SK-N-SH (cell line): ENCODE data around the gene TWSG1. TPM values are rescaled to one million over a fixed set of nuclear protein-coding genes. Genes with fewer than 3 reads are reported as not detected.

ENCODE experiments used
- CTCF ChIA-PET: fragments of 300-600, 350-600 bp; formaldehyde crosslinking; extraction: SDS; loops from one replicate; lab custom pipeline; 2021; lab: Yijun Ruan, JAX
- POLR2A ChIA-PET: fragments of 350-600 bp; sonication (Branson Sonifier 250); formaldehyde crosslinking; extraction: SDS; loops from one replicate; lab custom pipeline; 2020; ENCODE audit warnings: antibody characterized with exemption, inconsistent platforms; lab: Yijun Ruan, JAX
- DNase-seq: peaks from one replicate; pipeline ENCODE4 v3.0.0; 2012
- H2AFZ ChIP-seq: fragments of 200-600 bp; sonication (generic); 2 replicates; pipeline ENCODE4 v1.8.1; 2016; ENCODE audit warnings: antibody characterized with exemption, mild to moderate bottlenecking, low read depth
- H3F3A ChIP-seq: fragments of 200-600 bp; sonication (generic); replicated peaks from 2 replicates; pipeline ENCODE3; 2016; ENCODE audit warnings: antibody characterized with exemption, mild to moderate bottlenecking; ENCODE audit not compliant: insufficient read depth
- H3K27ac ChIP-seq, 2 experiments: fragments of 200-500 bp in 1 of 2; fragments of 200-600 bp in 1 of 2; sonication (Bioruptor generic) in 1 of 2; sonication (generic), shearing (Covaris generic) in 1 of 2; 2 replicates each; pipeline versions ENCODE4 v1.5.1 to v1.6.1; 2014 to 2016; ENCODE audit warnings: low read depth in 2 of 2, inconsistent platforms in 1 of 2, low read length in 1 of 2, mild to moderate bottlenecking in 1 of 2, mixed read lengths in 1 of 2
- H3K27me3 ChIP-seq: fragments of 200-600 bp; sonication (generic), shearing (Covaris generic); 2 replicates; pipeline ENCODE4 v1.6.1; 2016; ENCODE audit warnings: mixed run types; ENCODE audit not compliant: insufficient read depth
- H3K36me3 ChIP-seq, 2 experiments: fragments of 200-500 bp in 1 of 2; fragments of 200-600 bp in 1 of 2; sonication (Bioruptor generic) in 1 of 2; sonication (generic) in 1 of 2; replicated peaks in 1 of 2; 2 replicates each; pipeline versions ENCODE3 to v1.5.1; 2014 to 2016; ENCODE audit warnings: low read length in 1 of 2, mild to moderate bottlenecking in 1 of 2; ENCODE audit not compliant: insufficient read depth in 2 of 2, control insufficient read depth in 1 of 2
- H3K4me1 ChIP-seq, 2 experiments: fragments of 200-500 bp in 1 of 2; fragments of 200-600 bp in 1 of 2; sonication (Bioruptor generic) in 1 of 2; sonication (generic), shearing (Covaris generic) in 1 of 2; 2 replicates each; pipeline versions ENCODE4 v1.5.1 to v1.6.1; 2014 to 2016; ENCODE audit warnings: low read depth in 1 of 2, low read length in 1 of 2, mixed run types in 1 of 2; ENCODE audit not compliant: insufficient read depth in 2 of 2, control insufficient read depth in 1 of 2
- H3K4me2 ChIP-seq: fragments of 200-600 bp; sonication (generic), shearing (Covaris generic); 2 replicates; pipeline ENCODE4 v1.6.1; 2017; ENCODE audit warnings: mixed run types
- H3K4me3 ChIP-seq, 2 experiments: fragments of 200-500 bp in 1 of 2; fragments of 200-600 bp in 1 of 2; sonication (Bioruptor generic) in 1 of 2; sonication (generic), shearing (Covaris generic) in 1 of 2; 2 replicates each; pipeline versions ENCODE4 v1.5.1 to v1.8.1; 2014 to 2016; ENCODE audit warnings: low read depth in 2 of 2, inconsistent platforms in 1 of 2, low read length in 1 of 2, mild to moderate bottlenecking in 1 of 2, mixed read lengths in 1 of 2, moderate library complexity in 1 of 2
- H3K79me2 ChIP-seq: fragments of 200-600 bp; sonication (generic); 2 replicates; pipeline ENCODE4 v1.8.1; 2017; ENCODE audit warnings: mild to moderate bottlenecking; ENCODE audit not compliant: insufficient read depth
- H3K9ac ChIP-seq: fragments of 200-600 bp; sonication (generic); 2 replicates; pipeline ENCODE4 v1.6.1; 2017; ENCODE audit warnings: mixed run types
- H3K9me2 ChIP-seq: fragments of 200-600 bp; sonication (generic); 2 replicates; pipeline ENCODE4 v1.6.1; 2017; ENCODE audit warnings: mixed run types
- H3K9me3 ChIP-seq: fragments of 200-600 bp; sonication (generic); 2 replicates; pipeline ENCODE4 v1.6.1; 2017; ENCODE audit warnings: mixed run types, mild to moderate bottlenecking, moderate library complexity
- H4K20me1 ChIP-seq: fragments of 200-600 bp; sonication (generic); 2 replicates; pipeline ENCODE4 v1.6.1; 2017; ENCODE audit warnings: mild to moderate bottlenecking, mixed run types; ENCODE audit not compliant: insufficient read depth
- FOXM1 ChIP-seq: IDR thresholded peaks from 2 replicates; pipeline ENCODE4 v1.4.0; 2012; ENCODE audit warnings: low read depth, mild to moderate bottlenecking
- MXI1 ChIP-seq: IDR thresholded peaks from 2 replicates; pipeline ENCODE4 v1.6.1; 2012; ENCODE audit warnings: mild to moderate bottlenecking, low read depth, low read length, improper control_type of control experiment
- PBX3 ChIP-seq: IDR thresholded peaks from 2 replicates; pipeline ENCODE4; 2012
- POLR2AphosphoS5 ChIP-seq: IDR thresholded peaks from 2 replicates; pipeline ENCODE4 v1.6.1; 2012; ENCODE audit warnings: low read depth, low read length
- RAD21 ChIP-seq: IDR thresholded peaks from 2 replicates; pipeline ENCODE4 v1.6.1; 2012; ENCODE audit warnings: mild to moderate bottlenecking, low read length
- RXRA ChIP-seq: IDR thresholded peaks from 2 replicates; pipeline ENCODE4 v1.4.0; 2012; ENCODE audit warnings: low read depth, mild to moderate bottlenecking, borderline replicate concordance
- ZBTB33 ChIP-seq: IDR thresholded peaks from 2 replicates; pipeline ENCODE4 v1.4.0; 2012; ENCODE audit warnings: low read depth, borderline replicate concordance
- WGBS: methylation state at CpG from one replicate; pipeline ENCODE4 v1.1.6; 2017; ENCODE audit warnings: low lambda C conversion rate; 5-methylcytosine and 5-hydroxymethylcytosine counted together
- polyA plus RNA-seq, 3 experiments: library from polyadenylated mRNA; depleted of rRNA; stranded (reverse); fragments of >200 nt; gene quantifications; 2 replicates each; pipeline ENCODE4 v1.2.3, GENCODE V29; 2012
- TF ChIP-seq, protein P1 (sequence below): fragments of 200-600 bp; sonication (generic); IDR thresholded peaks from 2 replicates; pipeline ENCODE4 v1.6.1; 2017; ENCODE audit warnings: antibody characterized with exemption, mild to moderate bottlenecking, moderate library complexity
- TF ChIP-seq, protein P2 (sequence below): IDR thresholded peaks from 2 replicates; pipeline ENCODE4 v1.6.1; 2012; ENCODE audit warnings: mild to moderate bottlenecking, low read depth, low read length, moderate library complexity

Gene TWSG1
- polyA plus RNA-seq, 1 of the 3 experiments (the other 2 are of a cell fraction) = 44.0 TPM

- no peak overlapping the region for H2AFZ ChIP-seq
- POLR2A ChIA-PET = no interaction called here
- H3K27ac ChIP-seq = no peak overlapping the region
- CTCF ChIA-PET = interaction anchor here (1.4 kb wide), 1 partner anchor 263 kb away, joined by 4 read pairs; no protein-coding TSS in a partner anchor
- no peaks in the 10 kb centered on the region for H4K20me1 ChIP-seq
- TF ChIP-seq MXI1 (no peak), RAD21 (no peak), FOXM1 (no peak), POLR2AphosphoS5 (no peak), ZBTB33 (no peak)
- TF ChIP-seq, protein P1, sequence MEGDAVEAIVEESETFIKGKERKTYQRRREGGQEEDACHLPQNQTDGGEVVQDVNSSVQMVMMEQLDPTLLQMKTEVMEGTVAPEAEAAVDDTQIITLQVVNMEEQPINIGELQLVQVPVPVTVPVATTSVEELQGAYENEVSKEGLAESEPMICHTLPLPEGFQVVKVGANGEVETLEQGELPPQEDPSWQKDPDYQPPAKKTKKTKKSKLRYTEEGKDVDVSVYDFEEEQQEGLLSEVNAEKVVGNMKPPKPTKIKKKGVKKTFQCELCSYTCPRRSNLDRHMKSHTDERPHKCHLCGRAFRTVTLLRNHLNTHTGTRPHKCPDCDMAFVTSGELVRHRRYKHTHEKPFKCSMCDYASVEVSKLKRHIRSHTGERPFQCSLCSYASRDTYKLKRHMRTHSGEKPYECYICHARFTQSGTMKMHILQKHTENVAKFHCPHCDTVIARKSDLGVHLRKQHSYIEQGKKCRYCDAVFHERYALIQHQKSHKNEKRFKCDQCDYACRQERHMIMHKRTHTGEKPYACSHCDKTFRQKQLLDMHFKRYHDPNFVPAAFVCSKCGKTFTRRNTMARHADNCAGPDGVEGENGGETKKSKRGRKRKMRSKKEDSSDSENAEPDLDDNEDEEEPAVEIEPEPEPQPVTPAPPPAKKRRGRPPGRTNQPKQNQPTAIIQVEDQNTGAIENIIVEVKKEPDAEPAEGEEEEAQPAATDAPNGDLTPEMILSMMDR = no peak
- TF ChIP-seq, protein P2, sequence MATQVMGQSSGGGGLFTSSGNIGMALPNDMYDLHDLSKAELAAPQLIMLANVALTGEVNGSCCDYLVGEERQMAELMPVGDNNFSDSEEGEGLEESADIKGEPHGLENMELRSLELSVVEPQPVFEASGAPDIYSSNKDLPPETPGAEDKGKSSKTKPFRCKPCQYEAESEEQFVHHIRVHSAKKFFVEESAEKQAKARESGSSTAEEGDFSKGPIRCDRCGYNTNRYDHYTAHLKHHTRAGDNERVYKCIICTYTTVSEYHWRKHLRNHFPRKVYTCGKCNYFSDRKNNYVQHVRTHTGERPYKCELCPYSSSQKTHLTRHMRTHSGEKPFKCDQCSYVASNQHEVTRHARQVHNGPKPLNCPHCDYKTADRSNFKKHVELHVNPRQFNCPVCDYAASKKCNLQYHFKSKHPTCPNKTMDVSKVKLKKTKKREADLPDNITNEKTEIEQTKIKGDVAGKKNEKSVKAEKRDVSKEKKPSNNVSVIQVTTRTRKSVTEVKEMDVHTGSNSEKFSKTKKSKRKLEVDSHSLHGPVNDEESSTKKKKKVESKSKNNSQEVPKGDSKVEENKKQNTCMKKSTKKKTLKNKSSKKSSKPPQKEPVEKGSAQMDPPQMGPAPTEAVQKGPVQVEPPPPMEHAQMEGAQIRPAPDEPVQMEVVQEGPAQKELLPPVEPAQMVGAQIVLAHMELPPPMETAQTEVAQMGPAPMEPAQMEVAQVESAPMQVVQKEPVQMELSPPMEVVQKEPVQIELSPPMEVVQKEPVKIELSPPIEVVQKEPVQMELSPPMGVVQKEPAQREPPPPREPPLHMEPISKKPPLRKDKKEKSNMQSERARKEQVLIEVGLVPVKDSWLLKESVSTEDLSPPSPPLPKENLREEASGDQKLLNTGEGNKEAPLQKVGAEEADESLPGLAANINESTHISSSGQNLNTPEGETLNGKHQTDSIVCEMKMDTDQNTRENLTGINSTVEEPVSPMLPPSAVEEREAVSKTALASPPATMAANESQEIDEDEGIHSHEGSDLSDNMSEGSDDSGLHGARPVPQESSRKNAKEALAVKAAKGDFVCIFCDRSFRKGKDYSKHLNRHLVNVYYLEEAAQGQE = no peak
- H3K36me3 ChIP-seq = peaks cover 13 to 19% of the 10 kb centered on the region in 2 experiments
- no peak for DNase-seq
- H3K4me3 ChIP-seq = no peak overlapping the region
- H3K79me2 ChIP-seq = peaks cover 41% of the 10 kb centered on the region
- no peak overlapping the region for H3K9ac ChIP-seq
- H3F3A ChIP-seq = peaks cover 11% of the 10 kb centered on the region
- no peaks in the 10 kb centered on the region for H3K27me3 ChIP-seq
- H3K4me1 ChIP-seq = peaks cover 0 to 11% of the 10 kb centered on the region in 2 experiments; a peak in 2 of 4 replicates
- H3K9me2 ChIP-seq = no peaks in the 10 kb centered on the region
- no peaks in the 10 kb centered on the region for H3K9me3 ChIP-seq
- no peak overlapping the region for H3K4me2 ChIP-seq
Measured at GRCh38 chr18:9336827-9337226, 2.3 kb downstream of the TWSG1 start.

- no peaks in the 10 kb centered on the region for H3K9me2 ChIP-seq
- CTCF ChIA-PET = interaction anchor here (1.1 to 1.2 kb wide), 2 partner anchors 12 to 265 kb away, joined by 3 read pairs; no protein-coding TSS in a partner anchor
- POLR2A ChIA-PET = no interaction called here
- 63% methylated on average over 3 of the region's 3 CpGs for WGBS
- peaks cover 46% of the 10 kb centered on the region for H3K79me2 ChIP-seq
- no peak overlapping the region for H3K4me2 ChIP-seq
- H3K36me3 ChIP-seq = peaks cover 17 to 25% of the 10 kb centered on the region in 2 experiments
- no peaks in the 10 kb centered on the region for H3K9me3 ChIP-seq
- peaks cover 11% of the 10 kb centered on the region for H3F3A ChIP-seq
- H3K27ac ChIP-seq = peak overlapping the region in 1 of 2 experiments; percentile 2; a peak in 1 of 4 replicates
- DNase-seq = no peak
- H3K4me1 ChIP-seq = peaks cover 0 to 11% of the 10 kb centered on the region in 2 experiments; a peak in 2 of 4 replicates
- no peaks in the 10 kb centered on the region for H4K20me1 ChIP-seq
- H3K27me3 ChIP-seq = no peaks in the 10 kb centered on the region
- no peak overlapping the region for H3K4me3 ChIP-seq
- no peak overlapping the region for H3K9ac ChIP-seq
- TF ChIP-seq PBX3 (0 out of 2 replicates have a peak, but pooled peaks have one; percentile 6), RXRA (no peak)
- H2AFZ ChIP-seq = no peak overlapping the region
Measured at GRCh38 chr18:9337873-9338272, 3.3 kb downstream of the TWSG1 start.
